HG03159 (cell line): ENCODE measurements around the gene EGLN3.

Experiments used
- ATAC-seq: cut with Tn5 transposase; IDR thresholded peaks from one replicate; pipeline ENCODE4 v1.9.1; 2021; ENCODE audit warnings: mild to moderate bottlenecking, moderate library complexity; ENCODE audit not compliant: unreplicated experiment

EGLN3 gene

GRCh38 chr14:33916663-33917565, 34.0 kb downstream of the EGLN3 start:
- ATAC-seq, result no peak

GRCh38 chr14:33915682-33916081, 35.2 kb downstream of the EGLN3 start:
- no peak for ATAC-seq

GRCh38 chr14:33914676-33915516, 36.0 kb downstream of the EGLN3 start:
- ATAC-seq, result no peak

- no peak for ATAC-seq
Observed at GRCh38 chr14:33911046-33911445, 39.8 kb downstream of the EGLN3 start.

- no peak for ATAC-seq
Observed at GRCh38 chr14:33910435-33910834, 40.4 kb downstream of the EGLN3 start.

- ATAC-seq, result no peak
Observed at GRCh38 chr14:33909380-33910084, 41.3 kb downstream of the EGLN3 start.

- ATAC-seq, result no peak
Observed at GRCh38 chr14:33908540-33909223, 42.2 kb downstream of the EGLN3 start.

- no peak for ATAC-seq
Observed at GRCh38 chr14:33906968-33907367, 43.9 kb downstream of the EGLN3 start.

GRCh38 chr14:33904609-33905008, 46.3 kb downstream of the EGLN3 start:
- no peak for ATAC-seq

- no peak for ATAC-seq
Observed at GRCh38 chr14:33903369-33903768, 47.5 kb downstream of the EGLN3 start.

GRCh38 chr14:33902363-33902762, 48.5 kb downstream of the EGLN3 start:
- no peak for ATAC-seq

- ATAC-seq, result no peak
Observed at GRCh38 chr14:33901426-33902155, 49.3 kb downstream of the EGLN3 start.

- ATAC-seq, result no peak
Observed at GRCh38 chr14:33900706-33901105, 50.2 kb downstream of the EGLN3 start.

GRCh38 chr14:33899723-33900341, 51.0 kb downstream of the EGLN3 start:
- no peak for ATAC-seq

- ATAC-seq, result no peak
Observed at GRCh38 chr14:33897878-33898535, 52.9 kb downstream of the EGLN3 start.

- ATAC-seq, result no peak
Observed at GRCh38 chr14:33897382-33897781, 53.5 kb downstream of the EGLN3 start.

- ATAC-seq, result no peak
Observed at GRCh38 chr14:33894339-33894738, 56.5 kb downstream of the EGLN3 start.

- ATAC-seq, result no peak
Observed at GRCh38 chr14:33891700-33892099, 59.2 kb downstream of the EGLN3 start.

- ATAC-seq, result no peak
Observed at GRCh38 chr14:33884916-33885315, 66.0 kb downstream of the EGLN3 start.
